DOHH2 (cell line): ENCODE data around the gene C3orf52.

Experiments
- H3F3A ChIP-seq: fragments of 200-600 bp; sonication (generic), shearing (Covaris generic); 2 replicates; pipeline ENCODE4 v1.6.0; 2016; ENCODE audit warnings: antibody characterized with exemption, mild to moderate bottlenecking; ENCODE audit not compliant: control insufficient read depth, insufficient read depth
- H3K27ac ChIP-seq: fragments of 200-600 bp; sonication (generic); 2 replicates; pipeline ENCODE4 v1.5.1; 2014; ENCODE audit warnings: low read depth, mild to moderate bottlenecking, low read length, moderate library complexity
- H3K27me3 ChIP-seq: fragments of 200-600 bp; sonication (generic); 2 replicates; pipeline ENCODE4 v1.6.1; 2014; ENCODE audit warnings: mild to moderate bottlenecking, low read length, mixed read lengths; ENCODE audit not compliant: control insufficient read depth
- H3K36me3 ChIP-seq: fragments of 200-600 bp; sonication (generic); 2 replicates; pipeline ENCODE4 v1.6.1; 2014; ENCODE audit warnings: mild to moderate bottlenecking, low read length, moderate library complexity, mixed read lengths; ENCODE audit not compliant: control insufficient read depth
- H3K4me1 ChIP-seq: fragments of 200-600 bp; sonication (generic); 2 replicates; pipeline ENCODE4 v1.6.1; 2014; ENCODE audit warnings: mild to moderate bottlenecking, low read length, mixed read lengths; ENCODE audit not compliant: control insufficient read depth
- H3K4me2 ChIP-seq: fragments of 200-600 bp; sonication (generic); 2 replicates; pipeline ENCODE4 v1.6.0; 2014; ENCODE audit warnings: mild to moderate bottlenecking, low read length, moderate library complexity
- H3K4me3 ChIP-seq: fragments of 200-600 bp; sonication (generic); 2 replicates; pipeline ENCODE4 v1.5.1; 2014; ENCODE audit warnings: mild to moderate bottlenecking, low read length, mixed read lengths
- H3K79me2 ChIP-seq: fragments of 200-600 bp; sonication (generic); 2 replicates; pipeline ENCODE4 v1.6.1; 2014; ENCODE audit warnings: mild to moderate bottlenecking, low read length, mixed read lengths; ENCODE audit not compliant: control insufficient read depth
- H3K9me2 ChIP-seq: fragments of 200-600 bp; sonication (generic); replicated peaks from 2 replicates; pipeline ENCODE4 v1.6.1; 2014; ENCODE audit warnings: mild to moderate bottlenecking, low read length, mixed read lengths; ENCODE audit not compliant: control insufficient read depth
- H3K9me3 ChIP-seq: fragments of 200-600 bp; sonication (generic); 2 replicates; pipeline ENCODE4 v1.6.1; 2014; ENCODE audit warnings: antibody characterized with exemption, low read length, mixed read lengths; ENCODE audit not compliant: control insufficient read depth, insufficient read depth
- H4K20me1 ChIP-seq: fragments of 200-600 bp; sonication (generic); 2 replicates; pipeline ENCODE4 v1.6.0; 2014; ENCODE audit warnings: low read depth, mild to moderate bottlenecking, antibody characterized with exemption, low read length, moderate library complexity; ENCODE audit not compliant: control insufficient read depth, insufficient read depth
- CTCF ChIP-seq: fragments of 200-600 bp; sonication (generic); IDR thresholded peaks from one replicate; pipeline ENCODE4 v1.5.1; 2014; ENCODE audit warnings: antibody characterized with exemption, mild to moderate bottlenecking, low read depth, low read length; ENCODE audit not compliant: poor library complexity, severe bottlenecking
- EZH2phosphoT487 ChIP-seq: fragments of 200-600 bp; sonication (generic); IDR thresholded peaks from 2 replicates; pipeline ENCODE4 v1.6.1; 2017; ENCODE audit warnings: borderline replicate concordance, mild to moderate bottlenecking, antibody characterized with exemption, low read length, moderate library complexity, mixed read lengths

Gene C3orf52

GRCh38 chr3:112131111-112131510, 44.9 kb downstream of the C3orf52 start:
- peaks cover 76% of the 10 kb centered on the region for H3K4me1 ChIP-seq
- H4K20me1 ChIP-seq: no peaks in the 10 kb centered on the region
- peak overlapping the region; percentile 99 for H3K27ac ChIP-seq
- peaks cover 94% of the 10 kb centered on the region for H3K79me2 ChIP-seq
- H3K9me2 ChIP-seq: no peaks in the 10 kb centered on the region
- H3K9me3 ChIP-seq: no peaks in the 10 kb centered on the region
- H3F3A ChIP-seq: peaks cover 88% of the 10 kb centered on the region
- H3K27me3 ChIP-seq: no peaks in the 10 kb centered on the region
- H3K4me3 ChIP-seq: peak overlapping the region; percentile 93
- no peak for TF ChIP-seq EZH2phosphoT487
- no peak for TF ChIP-seq CTCF
- peaks cover 68% of the 10 kb centered on the region for H3K36me3 ChIP-seq
- peak overlapping the region; percentile 97 for H3K4me2 ChIP-seq

- H4K20me1 ChIP-seq: no peaks in the 10 kb centered on the region
- peaks cover 84% of the 10 kb centered on the region for H3K79me2 ChIP-seq
- no peaks in the 10 kb centered on the region for H3K27me3 ChIP-seq
- peak overlapping the region; percentile 93 for H3K4me3 ChIP-seq
- H3K9me2 ChIP-seq: no peaks in the 10 kb centered on the region
- peaks cover 76% of the 10 kb centered on the region for H3K4me1 ChIP-seq
- peak overlapping the region; percentile 99 for H3K27ac ChIP-seq
- no peaks in the 10 kb centered on the region for H3K9me3 ChIP-seq
- peaks cover 84% of the 10 kb centered on the region for H3F3A ChIP-seq
- peaks cover 58% of the 10 kb centered on the region for H3K36me3 ChIP-seq
- peak overlapping the region; percentile 97 for H3K4me2 ChIP-seq
- TF ChIP-seq EZH2phosphoT487: no peak
Observed at GRCh38 chr3:112132088-112132487, 45.9 kb downstream of the C3orf52 start.

GRCh38 chr3:112132554-112132953, 46.4 kb downstream of the C3orf52 start:
- Histone ChIP-seq H3F3A (peaks cover 81% of the 10 kb centered on the region), H3K4me3 (peak overlapping the region; percentile 93), H3K27me3 (no peaks in the 10 kb centered on the region), H3K36me3 (peaks cover 54% of the 10 kb centered on the region), H3K27ac (peak overlapping the region; percentile 99), H3K9me2 (no peaks in the 10 kb centered on the region), H4K20me1 (no peaks in the 10 kb centered on the region), H3K4me1 (peaks cover 76% of the 10 kb centered on the region), H3K79me2 (peaks cover 80% of the 10 kb centered on the region), H3K9me3 (no peaks in the 10 kb centered on the region), H3K4me2 (peak overlapping the region; percentile 97)
- TF ChIP-seq CTCF (no peak), EZH2phosphoT487 (no peak)

GRCh38 chr3:112132975-112133448, 46.8 kb downstream of the C3orf52 start, which contains the start of gene GCSAM:
Gene GCSAM (minus strand): TSS chr3:112133248. CDS start chr3:112133120, 128 bp downstream.
- no peaks in the 10 kb centered on the region for H3K9me2 ChIP-seq
- TF ChIP-seq EZH2phosphoT487 (no peak), CTCF (no peak)
- peak within 1 kb of the TSS; percentile 93 for H3K4me3 ChIP-seq
- H3K79me2 ChIP-seq: peaks cover 75% of the 10 kb centered on the region
- peaks cover 49% of the 10 kb centered on the region for H3K36me3 ChIP-seq
- peaks cover 76% of the 10 kb centered on the region for H3K4me1 ChIP-seq
- peaks cover 79% of the 10 kb centered on the region for H3F3A ChIP-seq
- peak within 1 kb of the TSS; percentile 99 for H3K27ac ChIP-seq
- no peaks in the 10 kb centered on the region for H3K27me3 ChIP-seq
- H3K9me3 ChIP-seq: no peaks in the 10 kb centered on the region
- no peaks in the 10 kb centered on the region for H4K20me1 ChIP-seq
- H3K4me2 ChIP-seq: peak within 1 kb of the TSS; percentile 97
